ENCODE results near the gene AKAP6.

AKAP6 gene

DNA sequence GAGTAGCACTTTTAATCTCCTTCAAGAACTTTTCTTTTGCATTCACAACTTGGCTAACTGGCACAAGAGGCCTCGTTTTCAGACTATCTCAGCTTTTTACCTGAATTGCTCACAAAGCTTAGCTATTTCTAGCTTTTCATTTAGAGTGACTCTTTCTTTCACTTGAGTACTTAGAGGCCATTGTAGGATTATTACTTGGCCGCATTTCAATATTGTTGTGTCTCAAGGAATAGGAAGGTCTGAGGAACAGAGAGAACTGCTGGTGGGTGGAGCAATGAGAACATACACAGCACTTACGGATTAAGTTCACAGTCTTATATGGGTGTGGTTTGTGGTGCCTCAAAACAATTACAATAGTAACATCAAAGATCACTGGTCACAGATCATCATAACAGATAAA, 384.8 kb downstream of the AKAP6 start:
- no peak for DNase-seq

DNA sequence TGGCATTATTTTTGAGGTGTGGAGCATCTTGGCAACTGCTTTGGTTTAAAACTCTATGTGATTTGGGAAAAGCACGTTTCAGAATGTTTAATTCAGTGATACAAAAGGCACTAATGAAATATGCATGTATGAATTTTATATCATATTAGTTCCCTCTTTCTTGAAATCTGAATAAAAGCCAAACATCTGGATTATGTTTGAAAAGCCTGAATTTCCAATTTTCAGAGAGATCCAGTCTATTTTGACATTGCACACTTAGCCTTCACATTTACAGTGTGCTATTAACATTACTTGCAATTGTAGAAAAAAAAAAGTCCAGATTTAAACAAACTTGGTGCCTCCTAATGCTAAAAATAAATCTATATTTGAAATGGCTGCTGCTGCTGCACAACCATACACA, 390.5 kb downstream of the AKAP6 start:
- DNase-seq = no peak

GRCh38 chr14:32720927-32721326, 391.8 kb downstream of the AKAP6 start:
- DNase-seq = no peak

DNA sequence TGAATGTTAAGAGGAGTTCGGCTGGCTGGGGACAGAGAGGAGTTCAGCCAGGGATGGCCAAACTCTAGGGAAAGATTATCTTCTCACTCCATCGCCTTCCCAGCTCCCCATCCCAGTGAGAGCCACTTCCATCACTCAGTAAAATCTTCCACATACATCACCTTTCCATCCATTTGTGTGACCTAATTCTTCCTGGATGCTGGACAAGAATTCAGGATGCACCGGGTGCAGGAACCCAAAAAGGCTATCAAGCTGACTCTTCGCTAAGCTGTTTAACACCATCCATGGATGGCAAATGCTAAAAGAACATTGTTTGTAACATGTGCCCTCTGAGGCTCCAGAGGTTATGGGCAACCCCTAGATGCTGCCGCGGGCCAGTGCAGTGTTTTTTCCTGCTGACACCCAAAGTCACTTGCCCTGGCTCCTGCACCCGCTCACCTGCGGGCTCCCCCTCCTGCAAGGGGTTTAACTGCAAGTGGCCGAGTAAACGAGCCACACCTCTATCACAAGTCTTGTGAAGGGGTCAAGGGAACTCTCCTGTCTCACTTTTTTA, 393.6 kb downstream of the AKAP6 start:
- DNase-seq = no peak

DNA sequence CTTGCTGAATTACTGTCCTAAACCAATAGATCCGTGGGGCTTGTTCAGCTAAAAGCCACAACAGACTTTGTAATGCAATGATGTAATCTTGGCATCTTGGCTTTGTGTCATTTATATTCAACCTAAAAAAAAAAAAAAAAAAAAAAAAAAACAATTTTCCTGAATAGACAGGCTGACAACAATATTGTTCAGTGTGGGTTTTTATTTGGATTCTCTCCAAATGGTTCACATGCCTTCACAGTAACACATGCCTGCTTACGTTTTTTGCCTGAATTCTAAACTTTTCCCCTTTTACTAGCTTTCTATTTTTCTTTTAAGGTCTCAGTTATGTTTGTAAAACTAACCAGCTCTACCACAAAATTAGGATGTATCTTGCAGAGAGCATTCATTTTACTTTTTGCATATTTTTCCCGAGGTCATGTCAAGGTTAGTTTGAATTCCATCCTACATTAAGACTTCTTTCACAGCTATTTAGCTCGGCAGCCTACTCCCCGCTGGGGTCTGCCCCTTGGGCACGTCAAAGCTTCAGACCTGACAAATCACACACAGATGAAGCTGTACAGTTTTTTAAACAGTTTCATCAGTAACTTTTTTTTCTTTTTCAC, 395.9 kb downstream of the AKAP6 start:
- DNase-seq = no peak

- no peak for DNase-seq
These were observed 397.4 kb downstream of the AKAP6 start for GRCh38 chr14:32726516-32726915.

GRCh38 chr14:32727832-32728231, 398.7 kb downstream of the AKAP6 start:
- no peak for DNase-seq

DNA sequence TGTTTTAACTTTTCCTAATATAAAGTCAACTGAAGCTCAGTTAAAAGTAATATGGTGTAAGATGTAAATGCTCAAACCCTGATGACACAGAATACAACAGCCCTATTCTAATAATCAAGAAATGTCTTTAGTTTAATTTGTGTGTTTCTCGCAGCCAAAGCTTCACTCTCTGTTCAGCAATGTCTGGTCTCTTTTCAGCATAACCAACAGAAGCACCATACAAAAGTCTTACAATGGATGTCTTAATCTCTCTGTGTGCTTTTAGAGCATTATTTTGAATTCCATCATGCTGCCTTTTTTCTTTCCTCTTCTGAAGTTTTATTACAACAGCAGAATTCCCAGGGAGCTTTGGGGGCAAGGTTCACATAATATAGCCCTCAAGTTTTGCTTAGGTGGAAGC, 399.4 kb downstream of the AKAP6 start:
- DNase-seq = no peak

- no peak for DNase-seq
These were observed 399.9 kb downstream of the AKAP6 start for GRCh38 chr14:32728976-32729375.

GRCh38 chr14:32731249-32731648, 402.2 kb downstream of the AKAP6 start:
- DNase-seq = no peak

DNA sequence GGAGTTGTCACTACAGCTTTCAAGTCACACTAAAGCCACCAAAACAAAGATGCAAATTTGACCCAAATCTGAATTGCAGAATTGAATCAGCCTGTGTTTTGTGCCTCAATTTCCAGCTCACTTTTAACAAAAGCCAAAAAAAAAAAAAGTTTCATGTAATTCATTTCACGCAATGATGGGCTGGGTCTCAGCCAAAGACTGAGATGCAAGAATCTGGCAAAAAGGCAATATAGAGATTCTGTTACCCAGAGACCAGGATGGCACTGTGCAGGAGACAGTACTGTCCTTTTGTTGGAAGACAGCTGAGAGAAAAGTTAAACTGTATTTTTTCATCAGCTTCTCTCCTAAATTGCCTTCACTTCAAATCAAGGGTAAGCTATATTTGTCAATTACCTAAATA, 403.9 kb downstream of the AKAP6 start:
- DNase-seq = no peak

DNA sequence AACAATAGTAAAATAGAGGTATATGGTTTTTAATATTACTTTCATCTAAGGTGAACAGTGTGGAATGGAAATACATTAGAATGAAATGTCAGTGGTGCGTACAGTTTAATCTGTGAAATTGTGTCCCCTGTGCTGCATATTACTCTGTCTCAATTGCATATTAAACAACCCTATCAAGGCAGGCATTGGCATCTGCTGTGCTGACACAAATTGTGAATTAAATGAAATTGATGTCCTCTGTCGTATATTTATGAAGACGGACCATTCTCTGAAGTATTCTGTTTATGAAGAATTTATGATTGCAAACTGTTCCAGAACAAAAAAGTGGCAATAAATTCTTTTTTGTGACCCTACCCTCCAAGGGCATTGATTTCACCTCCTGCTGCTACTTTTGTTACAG, 405.2 kb downstream of the AKAP6 start:
- no peak for DNase-seq

DNA sequence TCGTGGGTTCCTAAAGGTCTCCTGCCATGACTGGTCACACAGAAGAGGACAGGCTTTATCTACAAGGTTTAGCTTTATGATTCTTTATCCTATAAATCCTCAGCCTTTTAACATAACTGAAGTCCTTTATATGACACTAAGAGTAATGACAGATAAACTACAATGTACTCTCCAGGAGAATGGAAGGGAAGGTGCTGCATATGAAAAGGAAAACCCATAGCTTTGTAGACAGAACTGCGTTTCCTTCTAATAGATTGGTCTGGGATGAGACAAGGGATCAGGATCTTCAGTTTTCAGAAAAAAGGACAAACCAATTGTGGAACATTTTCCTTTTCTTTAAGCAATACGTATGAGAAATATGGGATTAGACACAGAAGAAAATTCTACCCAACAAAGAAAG, 408.5 kb downstream of the AKAP6 start:
- DNase-seq = no peak

DNA sequence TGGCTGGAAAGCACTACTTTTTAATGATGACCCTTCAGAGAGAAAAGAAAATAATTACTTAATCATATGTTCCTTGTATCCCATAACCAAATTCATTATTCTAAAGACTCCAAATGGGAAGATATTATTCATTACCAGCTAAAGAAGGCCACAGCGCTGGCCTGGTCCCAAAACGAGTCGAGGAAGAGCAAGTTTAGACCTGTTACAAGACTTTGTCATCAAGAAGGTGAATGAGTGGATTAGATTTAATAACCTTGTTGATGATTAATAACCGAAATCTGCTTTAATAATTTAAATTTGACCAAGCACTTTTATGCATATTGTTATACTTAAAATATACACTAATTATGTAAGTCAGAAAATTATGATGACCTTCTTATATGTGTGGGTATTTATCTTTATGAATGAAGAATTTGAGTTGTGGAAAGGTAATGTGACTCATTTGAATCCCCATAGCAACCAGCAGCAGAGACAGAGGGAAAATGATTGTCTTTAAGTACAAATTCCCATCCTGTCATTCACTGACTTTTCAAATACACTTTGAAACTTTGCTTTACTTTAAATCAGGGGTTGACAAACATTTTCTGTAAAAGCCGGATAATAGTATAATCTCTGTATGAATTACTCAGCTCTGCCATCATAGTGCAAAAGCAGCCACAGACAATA, 409.2 kb downstream of the AKAP6 start:
- DNase-seq = no peak

- no peak for DNase-seq
These were observed 415.8 kb downstream of the AKAP6 start for GRCh38 chr14:32744811-32745445.

GRCh38 chr14:32754209-32754608, 425.1 kb downstream of the AKAP6 start:
- DNase-seq = no peak

- DNase-seq = no peak
These were observed 427.1 kb downstream of the AKAP6 start for GRCh38 chr14:32756173-32756572.

- no peak for DNase-seq
These were observed 427.7 kb downstream of the AKAP6 start for GRCh38 chr14:32756775-32757174.

GRCh38 chr14:32757568-32757967, 428.5 kb downstream of the AKAP6 start:
- DNase-seq = no peak

GRCh38 chr14:32761381-32761968, 432.4 kb downstream of the AKAP6 start:
- no peak for DNase-seq

DNA sequence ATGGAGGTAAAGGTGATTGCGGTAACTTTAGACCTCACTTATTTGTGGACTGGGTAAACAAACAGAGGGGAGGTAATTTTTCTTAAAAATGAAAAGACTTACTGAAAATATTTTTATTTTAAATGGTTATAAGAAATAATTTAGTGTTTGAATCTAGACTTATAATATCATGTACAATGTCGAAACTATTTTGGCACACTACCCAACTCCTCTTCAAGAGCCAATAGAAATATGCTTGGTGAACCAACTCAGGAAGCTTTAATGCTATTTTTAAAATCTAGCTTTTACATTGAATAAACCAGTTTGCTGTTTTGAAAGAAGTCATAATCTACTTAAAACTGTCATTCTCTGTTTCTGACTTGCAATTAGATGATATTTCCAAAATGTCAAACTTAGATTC, 433.8 kb downstream of the AKAP6 start:
- DNase-seq = no peak

DNA sequence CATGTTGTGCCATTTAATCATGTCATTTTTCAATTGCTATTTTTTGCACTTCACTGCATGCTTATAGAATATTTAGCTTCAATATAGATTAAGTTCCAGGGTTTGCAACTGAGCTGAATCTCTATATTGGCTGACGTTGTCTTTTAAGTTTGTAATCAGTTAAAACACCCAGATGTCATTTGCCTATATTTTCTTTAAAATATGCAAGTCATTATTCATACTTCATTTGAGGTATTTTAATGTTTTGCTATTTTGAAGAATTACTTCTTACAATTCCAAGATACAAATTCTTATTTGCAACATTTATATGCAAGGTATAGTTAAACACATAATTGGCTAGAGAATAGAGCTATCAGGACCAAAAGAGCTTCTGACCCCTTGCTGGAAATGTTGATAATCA, 434.6 kb downstream of the AKAP6 start:
- no peak for DNase-seq

- DNase-seq = no peak
These were observed 435.0 kb downstream of the AKAP6 start for GRCh38 chr14:32764131-32764530.

DNA sequence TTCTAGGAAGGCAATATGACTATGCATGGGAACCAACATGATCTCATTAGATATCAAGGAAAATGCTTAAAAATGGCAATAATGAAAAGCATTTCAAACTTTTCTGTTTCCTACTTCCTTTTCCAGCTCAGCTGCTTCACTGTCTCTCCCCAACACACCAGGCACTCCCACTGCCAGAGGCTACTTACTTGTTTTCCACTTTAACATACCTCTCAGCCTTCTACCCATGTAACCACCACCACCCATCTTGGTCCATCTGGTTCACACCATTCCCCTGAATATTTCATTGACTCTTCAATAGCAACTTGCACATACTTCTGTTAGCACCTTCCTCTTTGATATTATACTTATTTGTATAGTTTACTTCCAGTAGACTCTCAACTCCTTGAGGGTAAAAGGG, 441.3 kb downstream of the AKAP6 start:
- DNase-seq = no peak

Measured in islet precursor cell (in vitro differentiated cells).